Naive thymus-derived CD8-positive, alpha-beta T cell (primary cell): Measurements from ENCODE around the gene GRIK1. TPM values are rescaled to one million over a fixed set of nuclear protein-coding genes. Genes with fewer than 3 reads are reported as not detected.

Experiments used
- ATAC-seq, 2 donors: fragments of 150-1000 bp; cut with Tn5 transposase in 1 of 2; sonication (Bioruptor Pico), chemical (Tn5 transposase) in 1 of 2; 1 replicate in 1 of 2; 2 replicates in 1 of 2; pipeline ENCODE4 v1.10.0; 2021; ENCODE audit warnings: mild to moderate bottlenecking in 2 of 2, moderate library complexity in 2 of 2
- POLR2A ChIA-PET: fragments of 350-600 bp; sonication (Branson Sonifier 250); formaldehyde crosslinking; loops from one replicate; lab custom pipeline; 2021; ENCODE audit warnings: antibody characterized with exemption; lab: Charles Lee
- DNase-seq, 10 donors: peaks; one replicate each; pipeline versions ENCODE4 v3.0.0 to v3.0.0-alpha.2; 2020 to 2022
- H3K27ac Mint-ChIP-seq, 10 donors: one replicate each; pipeline ENCODE4 v1.8.0; 2020 to 2022; ENCODE audit warnings: mild to moderate bottlenecking in 10 of 10, mixed read lengths in 10 of 10, moderate library complexity in 4 of 10, inconsistent platforms in 1 of 10
- H3K27me3 Mint-ChIP-seq, 5 donors: one replicate each; pipeline ENCODE4 v1.8.0; 2021 to 2022; ENCODE audit warnings: mixed read lengths in 5 of 5
- H3K36me3 Mint-ChIP-seq, 3 donors: one replicate each; pipeline ENCODE4 v1.8.0; 2020 to 2022; ENCODE audit warnings: mixed read lengths in 3 of 3, mild to moderate bottlenecking in 2 of 3, inconsistent platforms in 1 of 3
- H3K4me1 Mint-ChIP-seq, 4 donors: one replicate each; pipeline ENCODE4 v1.8.0; 2021 to 2022; ENCODE audit warnings: mixed read lengths in 4 of 4
- H3K4me3 Mint-ChIP-seq, 10 donors: one replicate each; pipeline ENCODE4 v1.8.0; 2020 to 2022; ENCODE audit warnings: mild to moderate bottlenecking in 10 of 10, mixed read lengths in 10 of 10, moderate library complexity in 6 of 10, inconsistent platforms in 1 of 10
- H3K9me3 Mint-ChIP-seq, 9 donors: one replicate each; pipeline ENCODE4 v1.8.0; 2020 to 2022; ENCODE audit warnings: mixed read lengths in 9 of 9, mild to moderate bottlenecking in 3 of 9, inconsistent platforms in 1 of 9, moderate library complexity in 1 of 9
- polyA plus RNA-seq, 3 donors: library from polyadenylated mRNA; unstranded; fragments of 300-500 nt; fragmentation: Illumina TruSeq; gene quantifications; one replicate each; pipeline ENCODE4 v1.2.3, GENCODE V29; 2021
- total RNA-seq, 8 experiments: library from RNA in 2 of 8; stranded (reverse) in 2 of 8; gene quantifications; one replicate each; pipeline ENCODE4 v1.2.3 and lab custom pipeline; 2021 to 2026

Gene GRIK1
- total and polyA plus RNA-seq, 5 experiments from 2014 or later = 0.07 TPM; not detected in 4

- Mint-ChIP-seq H3K9me3 (peaks cover 0 to 16% (median 3%) of the 10 kb centered on the region in 9 donors), H3K4me3 (no peak overlapping the region), H3K36me3 (peaks cover 0 to 9% (median 0%) of the 10 kb centered on the region in 3 donors), H3K27me3 (peaks cover 4 to 22% (median 6%) of the 10 kb centered on the region in 5 donors), H3K4me1 (no peaks in the 10 kb centered on the region), H3K27ac (no peak overlapping the region)
- DNase-seq = no peak
- POLR2A ChIA-PET = no interaction called here
- ATAC-seq = no peak
These were observed 220.3 kb downstream of the GRIK1 start for GRCh38 chr21:29719521-29719920.

- POLR2A ChIA-PET = no interaction called here
- Mint-ChIP-seq H3K27ac (peak overlapping the region in 1 of 10 donors; percentile 13), H3K27me3 (peaks cover 6 to 26% (median 10%) of the 10 kb centered on the region in 5 donors), H3K4me3 (no peak overlapping the region), H3K9me3 (peaks cover 0 to 19% (median 3%) of the 10 kb centered on the region in 9 donors), H3K36me3 (peaks cover 0 to 9% (median 0%) of the 10 kb centered on the region in 3 donors), H3K4me1 (no peaks in the 10 kb centered on the region)
- DNase-seq (no peak), ATAC-seq (no peak)
These were observed 221.5 kb downstream of the GRIK1 start for GRCh38 chr21:29718081-29718815.

- no peak overlapping the region for H3K27ac Mint-ChIP-seq
- no peaks in the 10 kb centered on the region for H3K4me1 Mint-ChIP-seq
- peaks cover 0 to 9% (median 0%) of the 10 kb centered on the region in 3 donors for H3K36me3 Mint-ChIP-seq
- no peak overlapping the region for H3K4me3 Mint-ChIP-seq
- ATAC-seq (no peak), DNase-seq (no peak)
- POLR2A ChIA-PET = no interaction called here
- H3K27me3 Mint-ChIP-seq = peaks cover 6 to 32% (median 12%) of the 10 kb centered on the region in 5 donors
- H3K9me3 Mint-ChIP-seq = peaks cover 0 to 19% (median 3%) of the 10 kb centered on the region in 9 donors
These were observed 222.1 kb downstream of the GRIK1 start for GRCh38 chr21:29717659-29718058.

GRCh38 chr21:29716753-29717152, 223.0 kb downstream of the GRIK1 start:
- Mint-ChIP-seq H3K27ac (no peak overlapping the region), H3K36me3 (peaks cover 0 to 9% (median 0%) of the 10 kb centered on the region in 3 donors), H3K27me3 (peaks cover 6 to 35% (median 12%) of the 10 kb centered on the region in 5 donors), H3K4me1 (no peaks in the 10 kb centered on the region), H3K9me3 (peaks cover 0 to 19% (median 3%) of the 10 kb centered on the region in 9 donors), H3K4me3 (no peak overlapping the region)
- ATAC-seq (no peak), DNase-seq (no peak)
- POLR2A ChIA-PET = no interaction called here

DNA sequence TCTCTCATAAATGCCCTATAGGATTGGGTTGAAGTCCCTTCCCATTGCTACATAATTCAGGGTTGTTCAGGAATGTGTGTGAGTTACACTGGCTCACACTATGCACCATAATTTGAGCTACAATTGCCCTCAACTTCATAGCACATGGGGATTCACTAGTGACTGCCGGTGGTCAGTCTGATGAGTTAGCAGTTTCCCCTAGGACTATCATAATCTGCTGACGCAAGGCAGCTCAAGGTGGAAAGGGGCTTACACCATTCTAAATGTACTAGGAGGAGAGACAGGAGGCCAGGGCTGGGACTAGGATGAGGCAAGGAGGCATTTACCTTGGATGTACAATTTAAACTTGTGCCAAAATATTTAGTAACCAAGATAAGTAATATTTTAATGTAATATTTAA, 224.7 kb downstream of the GRIK1 start:
- peaks cover 0 to 9% (median 0%) of the 10 kb centered on the region in 3 donors for H3K36me3 Mint-ChIP-seq
- DNase-seq (no peak), ATAC-seq (no peak)
- POLR2A ChIA-PET = no interaction called here
- H3K4me1 Mint-ChIP-seq = no peaks in the 10 kb centered on the region
- H3K27ac Mint-ChIP-seq = no peak overlapping the region
- H3K4me3 Mint-ChIP-seq = no peak overlapping the region
- peaks cover 0 to 19% (median 3%) of the 10 kb centered on the region in 9 donors for H3K9me3 Mint-ChIP-seq
- peaks cover 6 to 20% (median 12%) of the 10 kb centered on the region in 5 donors for H3K27me3 Mint-ChIP-seq

GRCh38 chr21:29712818-29713217, 227.0 kb downstream of the GRIK1 start:
- POLR2A ChIA-PET = no interaction called here
- H3K27ac Mint-ChIP-seq = no peak overlapping the region

DNA sequence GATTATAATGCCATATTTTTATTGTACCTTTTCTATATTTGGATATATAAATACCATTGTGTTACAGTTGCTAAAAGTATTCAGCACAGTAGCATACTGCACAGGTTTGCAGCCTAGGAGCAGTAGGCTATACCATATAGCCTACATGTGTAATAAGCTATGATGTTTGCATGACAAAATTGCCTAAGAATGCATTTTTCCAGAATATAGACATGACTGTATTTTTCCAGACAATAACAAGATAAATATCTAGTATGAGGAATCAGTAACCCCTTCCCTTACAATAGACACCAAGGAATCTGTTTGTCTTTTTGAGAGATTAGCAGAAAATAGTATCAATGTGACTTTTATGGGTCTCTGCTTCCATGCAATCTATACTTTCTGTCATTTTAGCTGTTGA, 228.6 kb downstream of the GRIK1 start:
- Mint-ChIP-seq H3K4me1 (no peaks in the 10 kb centered on the region), H3K27ac (no peak overlapping the region), H3K9me3 (peaks cover 0 to 14% (median 2%) of the 10 kb centered on the region in 9 donors), H3K27me3 (peaks cover 6 to 20% (median 12%) of the 10 kb centered on the region in 5 donors), H3K4me3 (no peak overlapping the region), H3K36me3 (peaks cover 0 to 5% (median 0%) of the 10 kb centered on the region in 3 donors)
- ATAC-seq (no peak), DNase-seq (no peak)
- POLR2A ChIA-PET = no interaction called here

More at GRCh38 chr21:29712818-29713217, 227.0 kb downstream of the GRIK1 start:
- H3K4me3 Mint-ChIP-seq = no peak overlapping the region
- peaks cover 0 to 17% (median 3%) of the 10 kb centered on the region in 9 donors for H3K9me3 Mint-ChIP-seq
- no peak for DNase-seq
- peaks cover 0 to 9% (median 0%) of the 10 kb centered on the region in 3 donors for H3K36me3 Mint-ChIP-seq
- no peak for ATAC-seq
- H3K27me3 Mint-ChIP-seq = peaks cover 6 to 20% (median 12%) of the 10 kb centered on the region in 5 donors
- no peaks in the 10 kb centered on the region for H3K4me1 Mint-ChIP-seq

DNA sequence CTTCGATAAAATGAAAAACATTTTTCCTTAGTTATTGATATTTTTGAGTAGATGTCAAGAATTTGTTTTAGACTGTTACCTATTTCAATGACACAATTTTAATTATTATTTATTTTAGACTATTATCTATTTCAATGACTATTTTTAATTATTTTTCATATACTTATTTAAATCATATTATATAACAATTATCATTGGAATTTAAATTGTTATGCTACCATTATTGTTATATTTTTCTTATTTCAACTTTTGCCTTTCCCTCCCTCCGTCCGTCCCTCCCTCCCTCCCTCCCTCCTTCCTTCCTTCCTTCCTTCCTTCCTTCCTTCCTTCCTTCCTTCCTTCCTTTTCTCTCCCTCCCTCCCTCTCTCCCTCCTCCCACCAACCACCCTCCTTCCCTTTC, 229.3 kb downstream of the GRIK1 start:
- no peaks in the 10 kb centered on the region for H3K4me1 Mint-ChIP-seq
- ATAC-seq = no peak
- POLR2A ChIA-PET = no interaction called here
- H3K27me3 Mint-ChIP-seq = peaks cover 6 to 20% (median 12%) of the 10 kb centered on the region in 5 donors
- H3K4me3 Mint-ChIP-seq = no peak overlapping the region
- no peak for DNase-seq
- H3K36me3 Mint-ChIP-seq = no peaks in the 10 kb centered on the region
- no peak overlapping the region for H3K27ac Mint-ChIP-seq
- peaks cover 0 to 9% (median 0%) of the 10 kb centered on the region in 9 donors for H3K9me3 Mint-ChIP-seq

DNA sequence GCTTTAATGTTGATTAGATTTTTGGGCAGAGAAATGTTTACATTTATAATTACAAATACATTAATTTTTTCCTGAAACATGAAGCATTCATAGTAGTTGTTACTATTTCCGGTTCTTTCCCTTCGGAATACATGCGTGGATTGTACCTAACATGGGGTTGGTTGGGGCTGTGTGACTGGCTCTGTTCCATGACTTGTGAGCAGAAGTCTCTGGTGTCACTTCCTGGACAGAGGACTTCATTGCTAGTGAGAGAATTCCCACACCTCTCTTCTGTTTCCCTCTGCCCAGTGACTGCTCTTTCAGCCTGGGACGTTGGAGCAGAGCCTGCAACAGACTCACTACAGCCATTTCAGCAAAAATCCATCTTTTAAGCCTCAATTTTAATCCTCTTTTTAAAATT, 231.4 kb downstream of the GRIK1 start:
- H3K27me3 Mint-ChIP-seq = peaks cover 0 to 11% (median 3%) of the 10 kb centered on the region in 5 donors
- no peak for ATAC-seq
- DNase-seq = no peak
- H3K4me1 Mint-ChIP-seq = no peaks in the 10 kb centered on the region
- peaks cover 0 to 6% (median 0%) of the 10 kb centered on the region in 9 donors for H3K9me3 Mint-ChIP-seq
- POLR2A ChIA-PET = no interaction called here
- no peaks in the 10 kb centered on the region for H3K36me3 Mint-ChIP-seq
- H3K4me3 Mint-ChIP-seq = no peak overlapping the region
- no peak overlapping the region for H3K27ac Mint-ChIP-seq

- no peak for ATAC-seq
- Mint-ChIP-seq H3K27ac (no peak overlapping the region), H3K27me3 (peaks cover 0 to 3% (median 0%) of the 10 kb centered on the region in 5 donors), H3K4me3 (no peak overlapping the region), H3K9me3 (peaks cover 0 to 9% (median 0%) of the 10 kb centered on the region in 9 donors), H3K4me1 (no peaks in the 10 kb centered on the region), H3K36me3 (no peaks in the 10 kb centered on the region)
- POLR2A ChIA-PET = no interaction called here
- DNase-seq = no peak
These were observed 235.1 kb downstream of the GRIK1 start for GRCh38 chr21:29704719-29705118.

GRCh38 chr21:29701676-29702075, 238.1 kb downstream of the GRIK1 start:
- Mint-ChIP-seq H3K27ac (no peak overlapping the region), H3K9me3 (peaks cover 0 to 6% (median 0%) of the 10 kb centered on the region in 9 donors), H3K4me1 (no peaks in the 10 kb centered on the region), H3K4me3 (no peak overlapping the region), H3K36me3 (no peaks in the 10 kb centered on the region), H3K27me3 (peaks cover 0 to 3% (median 0%) of the 10 kb centered on the region in 5 donors)
- DNase-seq (no peak), ATAC-seq (no peak)
- POLR2A ChIA-PET = interaction anchor here (0.7 kb wide), 1 partner anchor 19 kb away, joined by 3 read pairs; no protein-coding TSS in a partner anchor

DNA sequence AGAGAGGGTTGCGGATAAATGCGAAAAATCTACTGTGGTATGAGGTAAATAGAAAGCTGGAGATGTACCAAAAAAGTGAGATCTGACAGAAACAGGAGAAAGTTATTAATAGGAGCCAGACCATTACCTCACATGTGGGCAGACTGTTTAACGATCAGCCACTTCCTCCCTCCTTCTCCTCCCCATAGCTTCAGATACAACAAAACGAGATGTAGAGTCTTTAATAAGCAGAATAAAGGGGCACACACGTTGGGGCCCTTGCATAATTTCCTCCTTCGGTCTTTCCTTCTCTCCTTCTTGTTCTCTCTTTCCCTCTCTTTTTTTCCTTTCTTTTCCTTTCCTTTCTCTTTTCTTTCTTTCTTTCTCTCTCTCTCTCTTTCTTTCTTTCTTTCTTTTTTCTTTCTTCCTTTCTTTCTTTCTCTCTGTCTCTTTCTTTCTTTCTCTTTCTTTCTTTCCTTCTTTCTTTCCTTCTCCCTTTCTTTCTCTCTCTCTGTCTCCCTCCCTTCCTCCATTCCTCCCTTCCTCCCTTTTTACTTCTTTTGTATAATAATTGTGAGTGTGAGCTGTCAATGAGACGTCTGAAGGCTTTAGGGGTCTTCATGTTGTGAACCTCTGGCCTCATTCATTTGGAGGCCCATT, 242.1 kb downstream of the GRIK1 start:
- POLR2A ChIA-PET = no interaction called here
- no peak for DNase-seq
- peaks cover 0 to 3% (median 0%) of the 10 kb centered on the region in 5 donors for H3K27me3 Mint-ChIP-seq
- no peaks in the 10 kb centered on the region for H3K36me3 Mint-ChIP-seq
- no peak overlapping the region for H3K4me3 Mint-ChIP-seq
- H3K27ac Mint-ChIP-seq = no peak overlapping the region
- H3K4me1 Mint-ChIP-seq = no peaks in the 10 kb centered on the region
- no peak for ATAC-seq
- peaks cover 0 to 4% (median 0%) of the 10 kb centered on the region in 9 donors for H3K9me3 Mint-ChIP-seq

- Mint-ChIP-seq H3K27ac (no peak overlapping the region), H3K27me3 (peaks cover 0 to 3% (median 0%) of the 10 kb centered on the region in 5 donors), H3K4me3 (no peak overlapping the region)
These were observed 242.9 kb downstream of the GRIK1 start for GRCh38 chr21:29696937-29697336.

More at GRCh38 chr21:29696937-29697336, 242.9 kb downstream of the GRIK1 start:
- Mint-ChIP-seq H3K9me3 (peaks cover 0 to 4% (median 0%) of the 10 kb centered on the region in 9 donors), H3K4me1 (no peaks in the 10 kb centered on the region), H3K36me3 (no peaks in the 10 kb centered on the region)
- no peak for DNase-seq
- ATAC-seq = no peak
- POLR2A ChIA-PET = no interaction called here
